Measurements from ENCODE around the gene BEND3. TPM values are rescaled to one million over a fixed set of nuclear protein-coding genes. Genes with fewer than 3 reads are reported as not detected.

BEND3 gene
- total RNA-seq, 4 donors from 2014 or later, result 1.5 to 9.1 (median 3.4) TPM

GRCh38 chr6:107019047-107019446, 96.3 kb downstream of the BEND3 start:
- H3K27me3 ChIP-seq, result no peaks in the 10 kb centered on the region
- no peak overlapping the region for H3K4me3 ChIP-seq
- DNase-seq, result no peak
- no peaks in the 10 kb centered on the region for H3K9me3 ChIP-seq
- H3K36me3 ChIP-seq, result no peaks in the 10 kb centered on the region
- intact Hi-C loops (cut with DNase I; ENCODE audit: low total_unique reads), result no loop called here
- TF ChIP-seq POLR2A (IDR thresholded peaks at IDR 0.05) (no peak), CTCF (IDR thresholded peaks at IDR 0.05) (no peak)
- no peak overlapping the region for H3K27ac ChIP-seq
- H3K4me1 ChIP-seq, result no peaks in the 10 kb centered on the region

Small RNA genes within 50 kb of the gene (small RNA-seq; reads per million reads assigned to genes)
- gene RNU6-1299P, result not detected

Other genes starting within 250 kb of the BEND3 start
- 100 to 1,000 TPM in 1 of 4 donors, 10 to 100 TPM in 1, 1 to 10 TPM in 2; 5.1 to 235 (median 9.4) TPM for gene CD24, start 140.8 kb downstream of the BEND3 start, total RNA-seq
- 10 to 100 TPM in 2 of 4 donors, 1 to 10 TPM in 1, under 1 TPM in 1; 0.77 to 16.5 (median 11.3) TPM for gene MTRES1, start 87.3 kb downstream of the BEND3 start, total RNA-seq